SJCRH30 (cell line): ENCODE measurements around the gene WHRN. TPM values are rescaled to one million over a fixed set of nuclear protein-coding genes. Genes with fewer than 3 reads are reported as not detected.

Source experiments
- DNase-seq, 2 experiments: peaks; one replicate each; pipeline ENCODE4 v3.0.0-alpha.2; 2015 to 2020
- H3K27ac ChIP-seq: fragments of 250-450 bp; sonication (Bioruptor Pico); 2 replicates; pipeline ENCODE4 v1.5.1; 2020; ENCODE audit warnings: mild to moderate bottlenecking, moderate library complexity
- H3K27me3 ChIP-seq: fragments of 250-450 bp; sonication (Bioruptor Pico); 2 replicates; pipeline ENCODE4 v1.5.1; 2020; ENCODE audit warnings: mild to moderate bottlenecking, moderate library complexity
- H3K36me3 ChIP-seq: fragments of 250-450 bp; sonication (Bioruptor Pico); 2 replicates; pipeline ENCODE4 v1.5.1; 2020; ENCODE audit warnings: mild to moderate bottlenecking, moderate library complexity
- H3K4me1 ChIP-seq: fragments of 250-450 bp; sonication (Bioruptor Pico); 2 replicates; pipeline ENCODE4 v1.5.1; 2020; ENCODE audit warnings: mild to moderate bottlenecking, moderate library complexity
- H3K4me3 ChIP-seq: fragments of 250-450 bp; sonication (Bioruptor Pico); 2 replicates; pipeline ENCODE4 v1.5.1; 2020; ENCODE audit warnings: mild to moderate bottlenecking, moderate library complexity
- H3K9me3 ChIP-seq: fragments of 250-450 bp; sonication (Bioruptor Pico); replicated peaks from 2 replicates; pipeline ENCODE4 v1.5.1; 2020; ENCODE audit warnings: mild to moderate bottlenecking, moderate library complexity
- total RNA-seq: library from RNA; depleted of rRNA; stranded (reverse); fragments of >200 nt; shearing (Covaris generic); gene quantifications from 2 replicates; pipeline ENCODE4 v1.2.3, GENCODE V29; 2014

The WHRN gene
- total RNA-seq, 1 experiment from 2014 or later, result 3.1 TPM

DNA sequence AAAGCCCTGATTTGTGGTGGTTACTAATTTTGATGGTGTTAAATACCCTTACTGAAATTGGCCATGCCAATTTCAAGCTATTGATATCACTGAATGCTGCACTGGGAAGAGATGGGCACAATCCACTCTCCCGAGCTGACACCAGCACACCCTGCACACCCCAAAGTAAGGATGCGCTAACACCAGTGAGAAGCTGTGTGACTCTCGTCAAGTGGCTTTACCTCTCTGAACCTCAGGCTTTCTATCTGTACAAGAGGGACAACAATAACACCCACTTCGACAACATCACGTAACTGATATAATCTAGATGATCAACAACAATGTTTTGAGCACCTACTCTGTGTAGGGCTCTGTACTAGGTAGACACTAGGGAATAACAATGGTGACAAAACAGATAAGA is 109.5 kb downstream of the WHRN start:
- no peak for DNase-seq
- Histone ChIP-seq H3K27ac (no peak overlapping the region), H3K4me1 (peaks cover 5% of the 10 kb centered on the region; the same call in 1 of the 2 replicates), H3K27me3 (no peaks in the 10 kb centered on the region), H3K9me3 (no peaks in the 10 kb centered on the region), H3K4me3 (no peak overlapping the region), H3K36me3 (no peaks in the 10 kb centered on the region)

DNA sequence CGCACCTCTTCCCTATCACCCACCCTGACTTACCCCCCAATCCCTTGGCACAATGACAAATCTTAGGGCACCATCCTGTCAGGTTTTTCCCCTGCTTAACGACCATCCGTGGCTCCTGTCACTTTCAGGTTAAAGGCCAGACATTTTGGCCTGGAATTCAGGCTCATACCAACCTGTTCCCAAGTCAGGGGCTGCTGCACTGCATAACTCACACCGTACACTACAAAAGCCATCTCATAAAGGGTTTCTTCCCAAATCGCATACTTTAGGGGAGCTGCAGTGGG is 110.0 kb downstream of the WHRN start:
- H3K4me1 ChIP-seq, result peaks cover 5% of the 10 kb centered on the region; the same call in 1 of the 2 replicates
- H3K4me3 ChIP-seq, result no peak overlapping the region
- no peak for DNase-seq
- H3K9me3 ChIP-seq, result no peaks in the 10 kb centered on the region
- no peaks in the 10 kb centered on the region for H3K27me3 ChIP-seq
- no peaks in the 10 kb centered on the region for H3K36me3 ChIP-seq
- no peak overlapping the region for H3K27ac ChIP-seq

DNA sequence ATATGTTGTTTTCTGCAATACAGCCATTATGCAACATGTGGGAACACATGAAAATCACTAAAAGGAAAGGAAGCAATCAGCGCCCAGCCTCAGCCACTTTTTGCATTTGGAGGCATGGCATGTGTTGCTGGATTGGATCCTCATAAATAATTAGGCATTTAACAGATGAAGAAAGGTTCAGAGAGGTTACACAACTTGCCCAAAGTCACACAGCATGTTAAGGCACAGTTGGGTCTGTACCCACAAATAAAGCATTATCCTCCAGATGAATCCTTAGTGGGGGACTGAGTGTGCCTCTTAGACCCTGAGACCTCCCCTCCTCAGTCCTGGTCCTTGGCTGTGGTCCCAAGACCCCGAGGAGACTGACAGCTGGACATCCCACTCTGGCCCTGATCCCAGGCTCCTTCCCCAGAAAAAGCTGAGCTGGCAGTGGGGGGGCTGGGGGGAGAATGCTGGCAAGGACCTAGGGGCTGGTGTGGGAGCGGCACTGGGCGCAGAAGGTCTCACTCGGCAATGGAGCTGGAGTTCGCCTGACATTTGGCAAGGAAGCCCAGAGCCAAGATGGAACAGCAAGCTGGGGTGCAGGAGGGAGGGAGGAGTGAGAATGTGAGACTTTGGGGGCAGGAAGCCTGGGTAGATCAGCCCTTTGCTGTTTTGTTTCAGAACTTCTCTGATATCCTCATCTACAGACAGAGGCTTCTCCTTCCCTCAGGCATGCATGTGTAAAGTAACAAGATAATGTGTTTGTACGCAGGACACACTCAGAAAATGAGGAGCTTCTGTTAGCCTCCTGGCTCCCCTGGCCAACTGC is 110.5 kb downstream of the WHRN start:
- H3K27me3 ChIP-seq, result no peaks in the 10 kb centered on the region
- no peak for DNase-seq
- H3K27ac ChIP-seq, result no peak overlapping the region
- H3K9me3 ChIP-seq, result no peaks in the 10 kb centered on the region
- H3K4me3 ChIP-seq, result no peak overlapping the region
- H3K36me3 ChIP-seq, result no peaks in the 10 kb centered on the region
- H3K4me1 ChIP-seq, result peaks cover 5% of the 10 kb centered on the region; the same call in 1 of the 2 replicates

DNA sequence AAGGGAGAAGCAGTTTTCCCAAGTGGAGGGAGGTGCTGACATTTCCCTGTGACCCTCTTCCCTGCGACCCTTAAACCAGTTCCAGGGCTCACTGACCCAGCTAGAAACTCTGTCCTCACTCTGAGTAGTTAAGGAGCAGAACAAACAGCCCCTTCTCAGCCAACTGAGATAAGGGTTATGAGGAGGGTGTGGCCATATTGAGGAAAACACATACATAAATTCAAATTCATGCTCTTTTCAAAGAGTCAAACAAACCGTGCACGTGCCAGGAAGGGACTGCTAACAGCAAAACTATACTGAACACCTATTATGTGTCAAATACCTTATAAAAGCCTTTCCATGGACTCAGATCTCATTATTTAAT is 112.5 kb downstream of the WHRN start:
- H3K27ac ChIP-seq, result no peak overlapping the region
- DNase-seq, result no peak
- no peaks in the 10 kb centered on the region for H3K9me3 ChIP-seq
- no peak overlapping the region for H3K4me3 ChIP-seq
- no peaks in the 10 kb centered on the region for H3K36me3 ChIP-seq
- no peaks in the 10 kb centered on the region for H3K27me3 ChIP-seq
- peaks cover 5% of the 10 kb centered on the region; the same call in 1 of the 2 replicates for H3K4me1 ChIP-seq

DNA sequence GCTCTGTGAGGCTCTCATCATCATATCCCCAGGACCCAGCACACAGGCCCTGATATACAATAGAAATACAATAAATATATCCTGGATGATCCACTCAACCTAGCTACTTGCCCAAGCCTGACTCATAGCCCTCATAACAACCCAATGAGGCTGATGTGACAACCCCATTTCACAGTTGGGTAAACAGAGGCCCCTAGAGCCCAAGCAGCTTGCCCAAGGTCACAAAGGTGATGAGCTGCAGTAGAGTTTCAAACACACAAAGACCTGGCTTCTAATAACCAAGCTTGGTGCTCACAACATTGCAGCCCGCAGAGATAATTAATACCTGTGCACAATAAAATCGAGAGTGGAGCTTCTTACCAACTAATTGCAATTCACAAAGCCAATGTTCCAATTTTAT is 114.3 kb downstream of the WHRN start:
- Histone ChIP-seq H3K27me3 (no peaks in the 10 kb centered on the region), H3K27ac (no peak overlapping the region), H3K4me1 (no peaks in the 10 kb centered on the region), H3K36me3 (no peaks in the 10 kb centered on the region), H3K4me3 (no peak overlapping the region), H3K9me3 (no peaks in the 10 kb centered on the region)
- no peak for DNase-seq

DNA sequence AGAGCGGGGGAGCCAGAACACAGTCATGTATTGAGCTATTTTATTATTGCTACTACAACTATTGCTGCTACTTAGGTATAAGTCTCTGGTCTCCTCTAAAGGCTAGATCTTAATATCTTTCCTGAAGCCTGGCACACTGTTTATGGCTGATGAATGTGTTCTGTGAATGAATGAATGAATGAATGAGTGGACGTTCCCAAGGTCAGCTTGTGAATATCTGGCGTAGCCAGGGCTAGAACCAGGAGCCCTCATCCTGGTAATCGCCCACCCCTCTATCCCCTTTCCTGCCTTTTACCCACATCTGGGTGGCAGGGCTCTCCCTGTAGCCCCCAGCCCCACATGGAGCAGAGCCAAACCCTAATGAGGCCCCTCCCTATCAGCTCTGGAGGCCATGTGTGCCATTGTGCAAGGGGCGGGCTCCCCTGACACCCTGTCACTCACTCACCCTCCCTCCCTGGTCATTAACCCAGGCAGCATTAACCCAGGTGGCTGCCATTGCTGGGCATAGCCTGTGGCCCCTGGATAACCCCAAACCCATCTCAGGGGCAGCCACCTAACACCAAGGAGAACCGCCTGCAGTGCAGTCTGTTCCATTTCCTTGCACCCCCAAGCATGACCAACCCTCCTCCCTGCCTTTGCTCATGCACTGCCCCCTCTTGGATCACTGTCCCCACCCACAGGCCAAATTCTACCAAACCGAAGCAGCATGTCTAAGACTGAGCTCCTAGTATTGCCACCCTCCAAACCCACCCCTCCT is 115.5 kb downstream of the WHRN start:
- H3K27ac ChIP-seq, result no peak overlapping the region
- no peaks in the 10 kb centered on the region for H3K9me3 ChIP-seq
- no peaks in the 10 kb centered on the region for H3K27me3 ChIP-seq
- H3K4me3 ChIP-seq, result no peak overlapping the region
- 0 out of 2 replicates have a peak, but pooled peaks cover 6% of the 10 kb centered on the region for H3K4me1 ChIP-seq
- DNase-seq, result no peak
- H3K36me3 ChIP-seq, result no peaks in the 10 kb centered on the region

DNA sequence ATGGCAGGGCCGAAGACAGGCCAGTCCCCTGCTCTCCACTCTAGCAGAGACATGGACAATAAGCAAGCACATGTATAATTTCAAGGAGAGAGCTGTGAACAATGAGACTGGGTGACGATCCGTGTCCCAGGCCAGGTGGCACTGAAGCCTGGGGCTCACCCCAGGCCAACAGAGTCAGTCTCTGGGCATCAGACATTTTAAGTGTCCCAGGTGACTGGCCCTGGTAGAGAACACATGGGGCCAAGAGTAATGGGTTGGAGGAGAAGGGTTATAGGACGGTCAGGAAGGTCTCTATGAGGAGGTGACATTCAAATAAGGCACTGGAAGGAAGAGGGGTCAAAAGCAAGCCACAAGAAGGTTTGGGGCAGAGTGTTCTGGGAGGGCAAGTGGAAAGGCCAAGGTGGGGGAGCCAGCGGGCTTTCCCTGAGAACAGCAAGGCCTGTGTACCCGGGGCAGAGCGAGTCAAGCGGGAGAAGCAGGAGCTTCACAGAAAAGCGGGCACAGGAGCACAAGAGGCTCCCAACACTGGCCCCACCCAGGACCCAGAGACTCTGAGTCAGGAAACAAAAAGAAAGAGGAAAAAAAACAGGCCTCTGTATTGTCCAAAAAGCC is 116.4 kb downstream of the WHRN start:
- Histone ChIP-seq H3K27me3 (no peaks in the 10 kb centered on the region), H3K9me3 (no peaks in the 10 kb centered on the region), H3K4me3 (no peak overlapping the region), H3K4me1 (peaks cover 6% of the 10 kb centered on the region; the same call in 1 of the 2 replicates), H3K36me3 (no peaks in the 10 kb centered on the region), H3K27ac (no peak overlapping the region)
- DNase-seq, result no peak

DNA sequence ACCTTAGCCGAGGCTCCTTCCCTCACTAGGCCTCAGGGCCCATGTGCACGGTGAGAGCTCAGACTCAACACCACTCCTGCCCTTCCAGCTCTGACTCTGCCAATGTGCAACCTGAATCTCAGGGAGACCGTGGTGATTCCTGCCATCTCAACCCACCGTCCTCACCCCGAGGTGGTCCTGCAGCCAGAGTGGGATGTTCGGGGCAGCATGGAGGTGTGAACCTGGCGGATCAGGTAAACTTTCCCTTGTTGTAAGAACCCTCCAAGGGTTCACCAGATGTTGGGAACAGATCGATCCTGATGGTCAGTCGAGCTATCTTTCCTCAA is 117.0 kb downstream of the WHRN start:
- no peak overlapping the region for H3K27ac ChIP-seq
- DNase-seq, result no peak
- peaks cover 8% of the 10 kb centered on the region; the same call in 1 of the 2 replicates for H3K4me1 ChIP-seq
- H3K9me3 ChIP-seq, result no peaks in the 10 kb centered on the region
- H3K36me3 ChIP-seq, result no peaks in the 10 kb centered on the region
- no peaks in the 10 kb centered on the region for H3K27me3 ChIP-seq
- H3K4me3 ChIP-seq, result no peak overlapping the region

DNA sequence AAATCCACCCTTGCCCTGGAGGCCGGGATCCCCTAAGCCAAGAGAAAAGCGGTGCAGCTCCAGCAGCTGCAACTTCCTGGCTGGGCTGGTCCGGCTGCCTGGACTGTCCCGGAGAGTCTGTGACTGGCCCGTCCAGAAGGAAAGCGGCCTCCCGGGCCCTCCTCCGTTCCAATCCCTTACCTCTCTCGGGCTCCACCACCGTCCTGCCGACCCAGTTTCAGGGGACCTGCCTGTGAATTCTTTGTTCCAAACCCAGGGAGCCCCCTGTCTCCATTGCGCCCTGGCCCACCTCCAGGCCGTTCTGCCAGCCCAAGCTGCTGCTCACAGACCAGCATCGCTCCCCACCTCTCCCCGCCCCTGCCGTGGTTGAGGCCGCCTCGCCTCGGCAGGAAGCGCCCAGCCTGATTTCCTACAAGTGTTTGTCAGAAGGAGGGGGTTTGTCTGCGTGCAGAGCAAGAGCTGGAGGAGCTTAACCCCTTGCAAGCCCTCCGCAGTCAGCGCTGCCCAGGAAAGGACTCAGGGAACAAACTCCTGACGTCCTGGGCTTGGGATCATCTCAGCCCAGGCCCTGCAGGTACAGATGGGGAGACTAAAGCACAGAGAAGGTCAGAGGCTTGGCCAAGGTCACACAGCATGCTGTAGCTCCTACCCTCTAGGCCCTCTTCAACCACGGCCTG is 117.5 kb downstream of the WHRN start, which contains the start of gene AKNA:
Gene AKNA, minus strand, starts transcription at position 303 of the 677 bp plus-strand sequence. CDS start 6,649 bp downstream, outside the sequence.
- Histone ChIP-seq H3K27me3 (no peaks in the 10 kb centered on the region), H3K4me3 (peak within 1 kb of the TSS; percentile 47), H3K4me1 (peaks cover 10% of the 10 kb centered on the region; the same call in 1 of the 2 replicates), H3K9me3 (no peaks in the 10 kb centered on the region), H3K36me3 (no peaks in the 10 kb centered on the region), H3K27ac (peak within 1 kb of the TSS; percentile 36)
- peak; percentile 51 to 58 for DNase-seq

DNA sequence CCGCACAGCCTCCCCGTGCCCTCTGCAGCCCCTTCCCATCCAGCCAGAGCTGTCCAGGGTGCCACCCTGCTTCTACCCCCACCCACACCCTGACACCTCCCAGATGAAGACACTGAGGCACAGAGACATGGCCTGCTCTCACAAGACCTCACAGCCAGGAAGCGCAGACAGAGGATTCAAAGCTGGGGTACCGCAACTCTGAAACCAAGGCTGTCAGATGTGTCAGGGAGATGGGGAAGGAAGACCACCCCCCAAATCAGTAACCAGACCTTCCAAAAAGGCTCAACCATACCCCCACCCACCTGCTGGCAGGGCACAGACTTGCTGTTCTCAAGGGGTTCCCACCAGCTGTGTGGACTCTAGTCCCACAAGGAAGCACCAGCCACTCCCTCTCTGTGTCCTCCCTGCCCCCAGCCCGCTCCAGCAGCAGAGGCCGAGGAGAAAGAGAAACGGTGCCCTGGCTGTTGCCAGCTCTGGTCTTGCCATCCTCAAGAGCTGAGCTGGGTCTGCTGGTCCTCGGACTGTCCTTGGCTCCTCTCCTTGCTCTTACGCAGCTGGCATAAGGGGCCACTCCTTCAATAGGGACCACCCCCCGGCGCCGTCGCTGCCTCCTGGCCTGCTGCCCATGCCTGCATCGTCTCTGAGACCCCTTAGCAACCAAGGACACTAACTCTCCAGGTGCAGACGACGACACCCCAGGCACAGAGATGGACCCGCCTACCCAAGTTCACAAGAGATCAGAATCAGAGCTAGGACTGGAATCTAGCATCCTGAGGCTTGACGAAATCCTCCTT is 118.2 kb downstream of the WHRN start:
- peak overlapping the region; percentile 36 for H3K27ac ChIP-seq
- H3K36me3 ChIP-seq, result no peaks in the 10 kb centered on the region
- DNase-seq, result no peak
- no peaks in the 10 kb centered on the region for H3K9me3 ChIP-seq
- peaks cover 10% of the 10 kb centered on the region; the same call in 1 of the 2 replicates for H3K4me1 ChIP-seq
- no peaks in the 10 kb centered on the region for H3K27me3 ChIP-seq
- peak overlapping the region; percentile 47 for H3K4me3 ChIP-seq

DNA sequence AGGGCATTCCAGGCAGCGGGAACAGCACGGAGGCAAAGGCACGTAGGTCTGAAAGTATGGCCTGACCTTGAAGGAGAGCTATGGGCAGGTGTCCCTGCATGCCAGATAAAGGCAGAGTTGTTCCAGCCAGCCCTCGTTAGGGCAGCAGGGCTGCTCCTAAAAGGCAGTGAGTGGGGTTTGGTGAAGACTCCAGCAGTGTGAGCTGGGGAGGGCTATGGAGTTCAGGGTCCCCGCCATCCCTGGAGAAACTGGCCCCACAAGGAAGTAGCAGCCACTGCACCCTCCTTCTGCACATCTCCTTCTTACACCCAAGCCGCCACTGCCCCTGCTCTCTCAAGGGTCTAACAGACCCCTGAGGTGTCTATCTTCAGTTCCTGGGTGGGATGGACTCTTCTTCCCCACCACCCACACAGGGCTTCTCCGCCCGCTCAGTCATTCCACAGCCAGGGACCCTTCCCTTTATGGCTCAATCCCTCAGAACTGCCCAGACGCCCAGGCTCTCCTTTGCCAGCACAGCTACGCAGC is 118.8 kb downstream of the WHRN start:
- no peak for DNase-seq
- no peak overlapping the region for H3K27ac ChIP-seq
- no peak overlapping the region for H3K4me3 ChIP-seq
- H3K27me3 ChIP-seq, result no peaks in the 10 kb centered on the region
- no peaks in the 10 kb centered on the region for H3K9me3 ChIP-seq
- peaks cover 10% of the 10 kb centered on the region; the same call in 1 of the 2 replicates for H3K4me1 ChIP-seq
- H3K36me3 ChIP-seq, result no peaks in the 10 kb centered on the region

DNA sequence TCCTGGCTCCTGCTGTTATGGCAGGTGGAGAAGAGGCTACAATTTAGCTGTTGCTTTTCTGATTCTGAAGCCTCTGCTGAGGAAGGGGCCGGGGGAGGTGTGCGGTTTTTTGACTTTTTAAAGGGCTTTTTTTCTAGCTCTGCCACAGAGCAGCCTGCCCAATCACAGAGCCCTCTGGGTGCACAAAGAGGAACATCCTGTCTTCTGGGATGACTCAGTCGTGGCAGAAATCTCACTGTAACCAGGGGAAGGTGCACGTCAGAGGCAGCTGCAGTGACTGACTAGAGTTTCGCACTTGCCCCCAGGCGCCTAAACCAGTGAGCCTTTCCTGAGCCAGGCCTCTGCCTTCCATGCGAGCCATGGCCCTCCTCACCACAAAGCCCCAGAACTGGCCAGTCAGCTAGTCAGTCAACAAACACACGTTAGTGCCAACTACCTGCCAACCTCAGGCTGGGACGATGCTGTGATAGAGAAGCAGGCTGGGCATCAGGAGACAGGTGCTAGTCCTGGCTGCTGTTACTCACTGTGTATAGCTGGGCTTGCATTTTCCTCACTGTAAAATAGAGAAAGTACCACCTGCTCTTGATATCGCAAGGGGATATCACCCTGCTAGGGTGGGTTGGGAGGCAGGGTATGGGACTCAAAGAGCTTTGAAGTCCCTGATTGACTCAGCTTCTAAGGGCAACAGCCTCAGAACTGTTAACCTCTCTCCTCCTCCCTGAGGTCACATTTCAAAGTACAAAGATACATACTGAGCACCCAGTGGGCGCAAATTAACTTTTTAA is 119.7 kb downstream of the WHRN start:
- H3K4me3 ChIP-seq, result no peak overlapping the region
- H3K9me3 ChIP-seq, result no peaks in the 10 kb centered on the region
- H3K36me3 ChIP-seq, result no peaks in the 10 kb centered on the region
- no peaks in the 10 kb centered on the region for H3K27me3 ChIP-seq
- peak; percentile 85 to 87 for DNase-seq
- no peak overlapping the region for H3K27ac ChIP-seq
- peaks cover 10% of the 10 kb centered on the region; the same call in 1 of the 2 replicates for H3K4me1 ChIP-seq

DNA sequence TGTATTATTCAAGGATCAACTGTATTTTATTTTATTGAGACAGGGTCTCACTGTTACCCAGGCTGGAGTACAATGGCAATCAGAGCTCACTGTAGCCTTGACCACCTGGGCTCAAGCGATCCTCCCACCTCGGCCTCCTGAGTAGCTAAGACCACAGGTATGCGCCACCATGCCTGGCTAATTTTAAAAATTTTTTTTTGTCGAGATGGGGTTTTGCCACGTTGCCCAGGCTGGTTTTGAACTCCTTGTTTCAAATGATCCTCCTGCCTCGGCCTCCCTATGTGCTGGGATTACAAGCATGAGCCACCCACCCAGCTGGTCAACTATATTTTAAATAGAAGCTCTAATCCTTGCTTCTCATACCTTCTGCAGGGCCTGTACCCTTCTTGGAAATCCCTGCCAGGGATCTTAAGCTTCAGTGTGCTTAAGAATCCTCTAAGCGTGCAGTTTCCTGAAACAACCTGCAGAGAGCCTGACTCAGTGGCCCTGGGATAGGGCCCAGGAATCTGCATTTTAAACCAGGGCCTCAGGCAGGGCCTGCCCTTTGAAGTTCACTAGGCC is 120.4 kb downstream of the WHRN start:
- Histone ChIP-seq H3K4me1 (peaks cover 10% of the 10 kb centered on the region; the same call in 1 of the 2 replicates), H3K9me3 (no peaks in the 10 kb centered on the region), H3K27me3 (no peaks in the 10 kb centered on the region), H3K4me3 (no peak overlapping the region), H3K27ac (no peak overlapping the region), H3K36me3 (no peaks in the 10 kb centered on the region)
- DNase-seq, result no peak
